ENCODE measurements around the gene LRP8.

The LRP8 gene

GRCh38 chr1:53308506-53308905, 19.4 kb downstream of the LRP8 start:
- peaks cover 25% of the 10 kb centered on the region for H3K36me3 ChIP-seq (ENCODE audit: control insufficient read depth, insufficient read depth, low read length)
- no peaks in the 10 kb centered on the region for H3K27me3 ChIP-seq (replicated peaks; ENCODE audit: control insufficient read depth, insufficient read depth, low read length)

GRCh38 chr1:53307037-53307436, 20.8 kb downstream of the LRP8 start:
- Histone ChIP-seq H3K4me3 (replicated peaks; ENCODE audit: low read depth, low read length) (no peak overlapping the region), H3K27me3 (replicated peaks; ENCODE audit: control insufficient read depth, insufficient read depth, low read length) (no peaks in the 10 kb centered on the region), H3K36me3 (ENCODE audit: control insufficient read depth, insufficient read depth, low read length) (peaks cover 15% of the 10 kb centered on the region)
- no peak for DNase-seq (ENCODE audit: extremely low read depth, insufficient read length)
- no peak for TF ChIP-seq CTCF (IDR thresholded peaks at IDR 0.05; ENCODE audit: insufficient read depth, low read length, poor library complexity, severe bottlenecking)

More at GRCh38 chr1:53308506-53308905, 19.4 kb downstream of the LRP8 start:
- H3K4me3 ChIP-seq (replicated peaks; ENCODE audit: low read depth, low read length): no peak overlapping the region
- DNase-seq (ENCODE audit: extremely low read depth, insufficient read length): no peak
- no peak for TF ChIP-seq CTCF (IDR thresholded peaks at IDR 0.05; ENCODE audit: insufficient read depth, low read length, poor library complexity, severe bottlenecking)

- TF ChIP-seq CTCF (IDR thresholded peaks at IDR 0.05; ENCODE audit: insufficient read depth, low read length, poor library complexity, severe bottlenecking): no peak
- DNase-seq (ENCODE audit: extremely low read depth, insufficient read length): no peak
- Histone ChIP-seq H3K27me3 (replicated peaks; ENCODE audit: control insufficient read depth, insufficient read depth, low read length) (no peaks in the 10 kb centered on the region), H3K4me3 (replicated peaks; ENCODE audit: low read depth, low read length) (no peak overlapping the region), H3K36me3 (ENCODE audit: control insufficient read depth, insufficient read depth, low read length) (peaks cover 13% of the 10 kb centered on the region)
Observed at GRCh38 chr1:53306168-53306567, 21.7 kb downstream of the LRP8 start.

- Histone ChIP-seq H3K4me3 (replicated peaks; ENCODE audit: low read depth, low read length) (no peak overlapping the region), H3K36me3 (ENCODE audit: control insufficient read depth, insufficient read depth, low read length) (peaks cover 10% of the 10 kb centered on the region), H3K27me3 (replicated peaks; ENCODE audit: control insufficient read depth, insufficient read depth, low read length) (no peaks in the 10 kb centered on the region)
- no peak for TF ChIP-seq CTCF (IDR thresholded peaks at IDR 0.05; ENCODE audit: insufficient read depth, low read length, poor library complexity, severe bottlenecking)
- DNase-seq (ENCODE audit: extremely low read depth, insufficient read length): no peak
Observed at GRCh38 chr1:53305650-53306049, 22.2 kb downstream of the LRP8 start.

- Histone ChIP-seq H3K36me3 (ENCODE audit: control insufficient read depth, insufficient read depth, low read length) (peaks cover 8% of the 10 kb centered on the region), H3K4me3 (replicated peaks; ENCODE audit: low read depth, low read length) (no peak overlapping the region), H3K27me3 (replicated peaks; ENCODE audit: control insufficient read depth, insufficient read depth, low read length) (no peaks in the 10 kb centered on the region)
- no peak for DNase-seq (ENCODE audit: extremely low read depth, insufficient read length)
- no peak for TF ChIP-seq CTCF (IDR thresholded peaks at IDR 0.05; ENCODE audit: insufficient read depth, low read length, poor library complexity, severe bottlenecking)
Observed at GRCh38 chr1:53304527-53304926, 23.3 kb downstream of the LRP8 start.
